WERI-Rb-1 (cell line): Measurements from ENCODE around the gene EFHD2.
"Not testable (repeated sequence)": the region's sequence is repeated elsewhere in the genome, so short reads cannot be mapped to it uniquely, and the experiment has no call there.

Experiments
- DNase-seq: peaks from one replicate; pipeline ENCODE4 v3.0.0-alpha.2; 2020
- H3K27ac ChIP-seq: fragments of 250-450 bp; sonication (Bioruptor Pico); 2 replicates; pipeline ENCODE4 v1.5.1; 2020; ENCODE audit warnings: mild to moderate bottlenecking, moderate library complexity
- H3K27me3 ChIP-seq: fragments of 250-450 bp; sonication (Bioruptor Pico); 2 replicates; pipeline ENCODE4 v1.5.1; 2021; ENCODE audit warnings: mild to moderate bottlenecking, low read depth, moderate library complexity; ENCODE audit not compliant: insufficient read depth, severe bottlenecking
- H3K36me3 ChIP-seq: fragments of 250-450 bp; sonication (Bioruptor Pico); 2 replicates; pipeline ENCODE4 v1.5.1; 2020; ENCODE audit warnings: mild to moderate bottlenecking, moderate library complexity
- H3K4me3 ChIP-seq: 2 replicates; pipeline ENCODE4 v1.5.1; 2011; ENCODE audit warnings: low read depth, mild to moderate bottlenecking, control low read depth, low read length
- H3K9me3 ChIP-seq: fragments of 250-450 bp; sonication (Bioruptor Pico); 2 replicates; pipeline ENCODE4 v1.5.1; 2021; ENCODE audit warnings: mild to moderate bottlenecking, moderate library complexity; ENCODE audit not compliant: severe bottlenecking
- TF ChIP-seq, protein P1 (sequence below): IDR thresholded peaks from 2 replicates; pipeline ENCODE4 v1.5.1; 2011; ENCODE audit warnings: low read depth, mild to moderate bottlenecking, control low read depth, inconsistent platforms, low read length

EFHD2 gene

DNA sequence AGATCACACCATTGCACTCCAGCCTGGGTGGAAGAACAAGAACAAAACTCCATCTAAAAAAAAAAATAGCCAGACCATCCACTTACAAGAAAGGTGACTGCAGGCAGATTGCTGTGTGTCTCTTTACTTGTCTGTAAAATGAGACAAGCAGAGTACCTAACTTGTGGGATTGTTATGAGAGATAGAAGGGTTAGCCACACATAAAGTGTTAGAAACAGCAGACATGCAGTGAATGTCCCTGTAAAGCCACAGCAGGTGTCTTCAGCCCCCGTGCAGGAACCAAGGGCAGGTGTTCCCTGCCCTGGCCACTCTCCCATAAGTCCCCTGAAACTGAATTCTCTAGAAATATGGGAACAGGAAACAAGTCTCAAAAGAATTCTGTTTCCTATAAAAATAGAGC, 40.8 kb upstream of the EFHD2 start:
- no peak overlapping the region for H3K4me3 ChIP-seq
- H3K9me3 ChIP-seq: no peaks in the 10 kb centered on the region
- H3K36me3 ChIP-seq: no peaks in the 10 kb centered on the region
- no peak overlapping the region for H3K27ac ChIP-seq
- no peak for DNase-seq
- no peaks in the 10 kb centered on the region for H3K27me3 ChIP-seq
- TF ChIP-seq, protein P1, sequence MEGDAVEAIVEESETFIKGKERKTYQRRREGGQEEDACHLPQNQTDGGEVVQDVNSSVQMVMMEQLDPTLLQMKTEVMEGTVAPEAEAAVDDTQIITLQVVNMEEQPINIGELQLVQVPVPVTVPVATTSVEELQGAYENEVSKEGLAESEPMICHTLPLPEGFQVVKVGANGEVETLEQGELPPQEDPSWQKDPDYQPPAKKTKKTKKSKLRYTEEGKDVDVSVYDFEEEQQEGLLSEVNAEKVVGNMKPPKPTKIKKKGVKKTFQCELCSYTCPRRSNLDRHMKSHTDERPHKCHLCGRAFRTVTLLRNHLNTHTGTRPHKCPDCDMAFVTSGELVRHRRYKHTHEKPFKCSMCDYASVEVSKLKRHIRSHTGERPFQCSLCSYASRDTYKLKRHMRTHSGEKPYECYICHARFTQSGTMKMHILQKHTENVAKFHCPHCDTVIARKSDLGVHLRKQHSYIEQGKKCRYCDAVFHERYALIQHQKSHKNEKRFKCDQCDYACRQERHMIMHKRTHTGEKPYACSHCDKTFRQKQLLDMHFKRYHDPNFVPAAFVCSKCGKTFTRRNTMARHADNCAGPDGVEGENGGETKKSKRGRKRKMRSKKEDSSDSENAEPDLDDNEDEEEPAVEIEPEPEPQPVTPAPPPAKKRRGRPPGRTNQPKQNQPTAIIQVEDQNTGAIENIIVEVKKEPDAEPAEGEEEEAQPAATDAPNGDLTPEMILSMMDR: no peak

DNA sequence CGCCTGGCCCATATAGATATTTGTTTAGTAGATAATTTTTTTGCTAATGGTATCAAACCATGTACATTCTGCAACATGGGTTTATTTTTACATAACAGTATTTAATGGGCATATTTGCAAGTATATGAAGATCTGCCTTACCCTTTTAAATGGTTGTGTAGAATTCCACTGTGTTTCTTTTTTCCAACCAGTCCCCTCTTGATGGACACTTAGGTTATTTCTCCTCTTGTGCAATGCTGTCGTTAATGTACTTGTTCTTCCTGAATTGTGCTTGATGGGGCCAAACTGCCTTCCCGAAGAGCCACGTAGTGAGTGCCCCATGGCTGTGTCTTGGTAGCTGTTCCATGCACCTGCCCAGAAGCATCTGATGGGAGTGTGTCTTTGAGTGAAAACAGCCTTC, 39.4 kb upstream of the EFHD2 start:
- no peak for DNase-seq
- Histone ChIP-seq H3K27ac (no peak overlapping the region), H3K4me3 (no peak overlapping the region), H3K9me3 (no peaks in the 10 kb centered on the region), H3K36me3 (no peaks in the 10 kb centered on the region), H3K27me3 (no peaks in the 10 kb centered on the region)
- TF ChIP-seq, protein P1: no peak

DNA sequence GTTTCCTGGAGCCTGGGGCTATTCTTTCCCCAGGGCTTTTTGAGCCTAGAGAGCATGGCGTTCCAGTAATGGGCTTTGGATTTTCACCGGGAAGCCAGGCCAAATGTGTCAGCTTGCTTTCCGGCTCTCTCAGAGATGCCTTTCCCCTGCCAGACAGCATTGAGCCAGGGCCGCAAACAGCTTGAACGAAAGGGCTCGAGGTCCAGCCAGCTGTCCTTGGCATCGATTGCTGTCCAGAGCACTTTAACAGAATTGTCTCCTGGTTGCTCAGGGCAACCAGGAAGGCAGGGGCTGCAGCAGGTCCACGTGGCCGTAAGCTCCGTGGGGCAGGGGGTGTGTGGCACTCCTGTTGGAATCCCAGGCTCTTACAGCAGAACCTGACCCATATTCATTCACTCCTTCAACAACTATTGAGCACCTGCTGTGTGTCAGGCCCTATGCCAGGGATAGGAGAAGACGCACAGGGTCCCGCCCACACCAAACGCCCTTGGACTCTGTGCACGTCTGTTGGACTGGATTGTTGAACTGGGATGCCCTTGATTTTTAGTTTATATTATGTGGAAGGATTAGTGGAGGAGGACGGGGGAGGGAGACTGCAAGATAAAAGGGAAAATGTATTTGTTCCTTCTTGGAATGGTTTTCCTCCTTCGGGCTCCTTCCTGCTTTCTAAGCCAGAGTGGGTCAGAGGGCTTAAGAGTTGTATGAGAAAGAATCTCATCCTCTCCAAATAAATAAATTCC, 38.7 kb upstream of the EFHD2 start:
- Histone ChIP-seq H3K27me3 (no peaks in the 10 kb centered on the region), H3K27ac (peak overlapping the region; percentile 47), H3K36me3 (no peaks in the 10 kb centered on the region), H3K9me3 (no peaks in the 10 kb centered on the region), H3K4me3 (no peak overlapping the region)
- TF ChIP-seq, protein P1: no peak
- peak; percentile 31 for DNase-seq

DNA sequence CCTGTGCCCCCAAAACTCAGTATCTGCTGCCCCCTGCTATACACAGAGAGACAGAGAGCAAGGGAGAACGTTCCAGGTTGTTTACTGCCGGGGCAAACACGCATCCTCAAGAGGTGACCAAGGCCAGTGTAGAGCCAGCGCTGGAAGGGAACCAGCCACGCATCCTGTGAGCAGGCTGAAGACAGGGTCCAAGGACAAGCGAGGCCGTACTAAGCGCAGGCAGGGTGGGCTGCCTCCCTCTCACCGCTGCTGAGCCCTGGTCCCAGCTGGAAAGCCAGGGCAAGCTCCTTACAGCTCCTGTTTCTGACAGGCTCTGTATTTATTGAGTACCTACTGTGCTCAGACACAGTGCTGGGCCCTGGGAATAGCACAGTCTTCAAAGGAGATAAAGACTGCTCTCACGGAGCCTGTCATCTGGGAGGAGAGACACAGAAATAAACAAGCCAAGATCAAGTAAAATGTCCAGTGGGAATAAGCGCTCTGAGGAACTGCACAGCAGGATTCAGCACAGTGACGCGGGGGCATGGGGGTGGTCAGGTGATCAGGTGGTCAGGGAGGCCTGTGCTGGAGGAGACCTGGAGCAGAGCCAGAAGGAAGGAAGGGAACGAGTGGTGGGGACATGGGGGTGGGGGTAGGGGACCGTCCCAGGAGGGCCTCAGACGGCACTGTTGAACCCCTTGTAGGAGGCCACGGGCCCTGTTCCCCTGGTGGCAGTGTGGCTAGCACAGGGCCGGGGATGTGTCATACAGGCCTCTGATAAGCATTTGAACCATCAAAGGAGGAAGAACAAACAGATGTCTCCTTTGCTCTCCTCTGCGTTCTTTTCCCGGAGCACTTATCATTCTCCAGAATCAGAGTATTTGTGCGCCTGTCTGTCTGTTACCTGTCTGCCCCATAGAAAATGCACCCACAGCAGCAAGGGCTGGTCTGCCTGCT, 37.8 kb upstream of the EFHD2 start:
- DNase-seq: no peak
- TF ChIP-seq, protein P1: no peak
- Histone ChIP-seq H3K9me3 (no peaks in the 10 kb centered on the region), H3K36me3 (no peaks in the 10 kb centered on the region), H3K4me3 (no peak overlapping the region), H3K27ac (peak overlapping the region; percentile 47), H3K27me3 (no peaks in the 10 kb centered on the region)

DNA sequence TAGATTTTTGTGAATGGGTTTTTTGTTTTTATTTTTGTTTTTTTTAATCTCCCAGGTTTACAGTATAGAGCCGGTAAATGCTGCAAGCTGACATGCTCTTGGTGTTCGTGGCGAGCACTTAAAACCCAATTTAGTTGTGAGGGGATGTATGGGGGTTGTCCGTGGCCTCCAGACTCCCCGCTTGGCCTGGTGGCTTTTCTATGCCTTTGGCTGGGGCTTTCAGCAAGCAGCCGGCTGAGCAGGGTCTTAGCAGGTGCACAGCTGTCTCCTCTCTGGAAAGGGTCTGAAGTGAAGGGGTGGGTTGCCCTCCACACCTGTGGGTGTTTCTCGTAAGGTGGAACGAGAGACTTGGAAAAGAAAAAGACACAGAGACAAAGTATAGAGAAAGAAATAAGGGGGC, 31.0 kb upstream of the EFHD2 start:
- Histone ChIP-seq H3K27ac (peak overlapping the region; percentile 51), H3K27me3 (no peaks in the 10 kb centered on the region), H3K4me3 (no peak overlapping the region), H3K36me3 (no peaks in the 10 kb centered on the region), H3K9me3 (no peaks in the 10 kb centered on the region)
- DNase-seq: peak; percentile 24
- TF ChIP-seq, protein P1: no peak

DNA sequence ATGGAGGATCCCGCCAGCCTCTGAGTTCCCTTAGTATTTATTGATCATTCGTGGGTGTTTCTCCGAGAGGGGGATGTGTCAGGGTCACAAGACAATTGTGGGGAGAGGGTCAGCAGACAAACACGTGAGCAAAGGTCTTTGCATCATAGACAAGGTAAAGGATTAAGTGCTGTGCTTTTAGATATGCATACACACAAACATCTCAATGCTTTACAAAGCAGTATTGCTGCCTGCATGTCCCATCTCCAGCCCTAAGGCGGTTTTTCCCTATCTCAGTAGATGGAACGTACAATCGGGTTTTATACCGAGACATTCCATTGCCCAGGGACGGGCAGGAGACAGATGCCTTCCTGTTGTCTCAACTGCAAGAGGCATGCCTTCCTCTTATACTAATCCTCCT, 30.5 kb upstream of the EFHD2 start:
- H3K9me3 ChIP-seq, H3K27me3 ChIP-seq, DNase-seq, H3K36me3 ChIP-seq, H3K4me3 ChIP-seq: not testable (repeated sequence)
- peak overlapping the region; percentile 51 for H3K27ac ChIP-seq
